KOPT-K1 (cell line): ENCODE data around the gene GAB2.
A peak's percentile ranks its signal among the peaks of the same experiment; 100 is the strongest.

Experiments used
- H3K27ac ChIP-seq: fragments of 200-600 bp; sonication (generic); 2 replicates; pipeline ENCODE4 v1.5.1; 2016; ENCODE audit warnings: antibody characterized with exemption, mild to moderate bottlenecking, low read depth, low read length; ENCODE audit not compliant: poor library complexity, severe bottlenecking
- H3K36me3 ChIP-seq: fragments of 200-600 bp; sonication (generic); 2 replicates; pipeline ENCODE4 v1.5.1; 2017; ENCODE audit warnings: antibody characterized with exemption, mild to moderate bottlenecking, low read length, moderate library complexity; ENCODE audit not compliant: insufficient read depth
- H3K9me3 ChIP-seq: fragments of 200-600 bp; sonication (generic); 2 replicates; pipeline ENCODE4 v1.5.1; 2017; ENCODE audit warnings: antibody characterized with exemption, low read length, mild to moderate bottlenecking; ENCODE audit not compliant: insufficient read depth, poor library complexity, severe bottlenecking

Gene GAB2

GRCh38 chr11:78398715-78399114, 18.9 kb downstream of the GAB2 start:
- Histone ChIP-seq H3K9me3 (no peaks in the 10 kb centered on the region), H3K27ac (peak overlapping the region; percentile 28), H3K36me3 (no peaks in the 10 kb centered on the region)

DNA sequence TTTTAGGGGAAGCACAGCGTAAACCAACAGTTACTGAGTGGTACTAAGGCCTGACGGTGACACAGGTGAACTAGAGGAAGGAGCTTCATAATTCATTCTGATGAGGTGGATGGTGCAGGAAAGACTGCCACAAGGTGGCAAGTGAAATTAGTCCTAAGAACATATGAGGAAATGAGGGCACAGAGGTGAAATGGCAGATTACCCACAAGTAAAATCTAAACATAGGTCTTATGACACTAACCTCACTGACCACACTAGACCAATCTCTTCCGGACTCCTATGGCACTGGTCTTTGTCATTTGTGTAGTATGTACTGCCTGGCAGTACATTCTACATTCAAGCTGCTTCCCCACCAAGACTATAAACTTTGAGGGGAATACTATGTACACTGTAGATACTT, 20.2 kb downstream of the GAB2 start:
- Histone ChIP-seq H3K27ac (peak overlapping the region; percentile 56), H3K9me3 (no peaks in the 10 kb centered on the region), H3K36me3 (no peaks in the 10 kb centered on the region)

DNA sequence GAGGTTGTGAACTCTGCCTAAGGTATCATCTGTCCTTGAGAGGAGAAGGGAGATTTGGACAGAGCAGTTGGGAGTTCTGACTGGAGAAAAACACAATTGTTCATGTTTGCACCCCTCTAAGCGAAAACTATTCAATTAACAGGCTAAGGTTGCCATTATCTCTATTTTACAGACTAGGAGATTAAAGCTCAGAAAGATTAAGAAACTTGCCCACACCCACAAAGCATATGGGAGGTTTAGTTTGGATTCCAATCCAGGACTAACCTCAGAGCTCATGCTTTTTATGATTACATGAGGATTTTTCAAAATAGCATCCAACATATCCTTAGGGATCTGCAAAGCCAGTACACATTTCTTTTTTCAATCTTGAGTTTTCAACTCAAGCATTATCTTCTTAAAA, 22.0 kb downstream of the GAB2 start:
- Histone ChIP-seq H3K27ac (peak overlapping the region; percentile 26), H3K36me3 (peaks cover 3% of the 10 kb centered on the region), H3K9me3 (no peaks in the 10 kb centered on the region)

- Histone ChIP-seq H3K9me3 (no peaks in the 10 kb centered on the region), H3K36me3 (peaks cover 24% of the 10 kb centered on the region), H3K27ac (peak overlapping the region; percentile 51)
Observed at GRCh38 chr11:78392854-78393253, 24.8 kb downstream of the GAB2 start.

DNA sequence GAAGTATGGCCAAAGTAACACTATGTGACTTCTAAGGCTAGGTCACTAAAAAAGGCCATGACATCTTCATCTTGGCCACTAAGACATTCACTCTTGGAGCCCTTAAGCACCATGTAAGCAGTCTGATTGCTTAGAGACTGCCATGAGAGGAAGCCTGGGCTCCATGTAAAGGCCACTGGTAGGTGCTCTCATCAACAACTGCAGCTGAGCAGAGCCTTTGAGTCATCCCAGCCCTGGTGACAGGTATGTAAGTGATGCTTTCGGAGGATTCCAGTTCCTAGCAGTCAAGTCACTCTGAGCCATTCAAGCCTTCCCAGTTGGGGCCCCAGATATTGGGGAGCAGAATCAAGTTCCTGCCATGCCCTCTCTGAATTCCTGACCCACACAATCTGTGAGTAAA, 26.2 kb downstream of the GAB2 start:
- peaks cover 3% of the 10 kb centered on the region for H3K9me3 ChIP-seq
- H3K36me3 ChIP-seq: peaks cover 26% of the 10 kb centered on the region
- H3K27ac ChIP-seq: peak overlapping the region; percentile 51

DNA sequence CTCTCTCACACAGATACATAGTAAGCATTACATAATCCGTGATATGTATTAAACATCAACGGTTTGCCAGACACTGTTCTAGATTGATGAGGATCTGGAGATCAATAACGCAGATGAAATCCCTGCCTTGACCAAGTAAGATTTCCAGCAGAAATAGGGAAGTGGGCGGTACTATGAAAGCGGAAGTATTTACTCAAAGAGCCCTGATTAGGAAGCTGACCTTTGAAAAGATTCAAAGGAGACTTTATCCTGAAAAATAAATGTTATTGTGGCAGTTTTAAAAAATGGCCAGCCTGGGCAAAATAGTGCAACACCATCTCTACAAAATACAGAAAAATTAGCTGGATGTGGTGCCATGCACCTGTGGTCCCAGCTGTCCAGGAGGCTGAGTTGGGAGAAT, 26.8 kb downstream of the GAB2 start:
- H3K36me3 ChIP-seq: peaks cover 32% of the 10 kb centered on the region
- H3K27ac ChIP-seq: no peak overlapping the region
- peaks cover 9% of the 10 kb centered on the region for H3K9me3 ChIP-seq

DNA sequence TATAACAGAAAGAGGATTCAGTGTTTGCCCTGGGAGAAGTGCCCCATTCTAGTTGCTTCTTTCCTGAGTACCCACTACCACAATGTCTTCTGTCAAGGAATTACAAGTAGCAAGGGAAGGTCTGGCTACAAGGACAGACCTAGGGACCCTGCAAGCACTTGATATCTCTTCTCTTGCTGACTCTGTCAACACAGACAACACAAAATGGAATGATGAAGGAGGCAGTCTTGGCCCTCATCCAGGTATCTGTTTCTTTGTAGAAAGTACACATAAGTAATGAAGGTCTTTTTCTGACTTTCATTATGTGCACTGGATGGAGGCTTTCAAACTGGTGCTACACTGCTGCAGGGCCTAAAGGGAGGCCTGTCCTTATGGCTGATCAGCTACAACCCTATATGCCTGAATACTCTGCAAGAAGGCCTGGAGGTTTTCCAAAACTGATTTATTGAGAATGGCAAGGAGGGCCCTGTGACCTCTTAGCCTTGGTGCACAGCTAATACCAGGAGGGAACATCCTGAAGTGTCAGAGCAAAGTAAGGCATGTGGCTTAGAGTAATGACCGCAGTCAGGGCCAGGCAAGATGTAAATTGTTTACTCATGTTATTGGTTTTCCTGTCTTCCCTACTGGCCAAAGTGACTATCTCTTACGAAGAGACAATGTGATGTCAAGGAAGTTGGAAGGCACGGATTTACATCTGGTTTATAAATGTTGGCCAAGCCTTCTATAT, 31.2 kb downstream of the GAB2 start:
- Histone ChIP-seq H3K36me3 (peaks cover 55% of the 10 kb centered on the region), H3K9me3 (peaks cover 33% of the 10 kb centered on the region), H3K27ac (no peak overlapping the region)

- Histone ChIP-seq H3K36me3 (peaks cover 49% of the 10 kb centered on the region), H3K9me3 (peaks cover 33% of the 10 kb centered on the region), H3K27ac (no peak overlapping the region)
Observed at GRCh38 chr11:78385205-78385604, 32.4 kb downstream of the GAB2 start.

- no peak overlapping the region for H3K27ac ChIP-seq
- H3K9me3 ChIP-seq: peaks cover 33% of the 10 kb centered on the region
- peaks cover 44% of the 10 kb centered on the region for H3K36me3 ChIP-seq
Observed at GRCh38 chr11:78384231-78384630, 33.4 kb downstream of the GAB2 start.

- Histone ChIP-seq H3K9me3 (peaks cover 43% of the 10 kb centered on the region), H3K27ac (peak overlapping the region; percentile 63)
Observed at GRCh38 chr11:78381865-78382264, 35.8 kb downstream of the GAB2 start.

DNA sequence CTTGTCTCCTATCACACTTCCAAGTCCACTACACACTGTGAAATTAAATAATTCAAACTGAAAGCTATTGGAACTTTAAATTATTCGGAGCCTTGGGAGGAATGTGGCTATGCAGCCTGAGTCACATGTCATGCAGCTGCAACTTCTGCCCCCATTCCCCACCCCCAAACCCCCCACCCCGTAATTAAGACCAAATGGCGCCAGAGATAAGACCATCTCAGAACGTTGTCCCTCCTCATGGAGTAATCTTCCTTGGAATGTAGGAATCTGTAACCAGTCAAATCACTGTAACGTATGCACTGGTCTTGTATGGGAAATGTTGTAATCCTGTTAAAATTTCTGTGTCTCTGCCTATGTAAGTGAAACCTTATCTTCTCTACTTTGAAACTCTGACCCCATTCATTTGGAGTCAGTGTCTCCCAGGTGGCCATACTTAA, 37.0 kb downstream of the GAB2 start:
- peak overlapping the region; percentile 63 for H3K27ac ChIP-seq

More at GRCh38 chr11:78381865-78382264, 35.8 kb downstream of the GAB2 start:
- peaks cover 36% of the 10 kb centered on the region for H3K36me3 ChIP-seq

GRCh38 chr11:78379039-78379670, 38.5 kb downstream of the GAB2 start:
- peaks cover 21% of the 10 kb centered on the region for H3K9me3 ChIP-seq
- peaks cover 15% of the 10 kb centered on the region for H3K36me3 ChIP-seq
- H3K27ac ChIP-seq: peak overlapping the region; percentile 61

More for the DNA sequence above, 37.0 kb downstream of the GAB2 start:
- peaks cover 30% of the 10 kb centered on the region for H3K36me3 ChIP-seq
- H3K9me3 ChIP-seq: peaks cover 36% of the 10 kb centered on the region

GRCh38 chr11:78377625-78378418, 39.8 kb downstream of the GAB2 start:
- peaks cover 13% of the 10 kb centered on the region for H3K9me3 ChIP-seq
- H3K36me3 ChIP-seq: peaks cover 8% of the 10 kb centered on the region
- peak overlapping the region; percentile 61 for H3K27ac ChIP-seq

DNA sequence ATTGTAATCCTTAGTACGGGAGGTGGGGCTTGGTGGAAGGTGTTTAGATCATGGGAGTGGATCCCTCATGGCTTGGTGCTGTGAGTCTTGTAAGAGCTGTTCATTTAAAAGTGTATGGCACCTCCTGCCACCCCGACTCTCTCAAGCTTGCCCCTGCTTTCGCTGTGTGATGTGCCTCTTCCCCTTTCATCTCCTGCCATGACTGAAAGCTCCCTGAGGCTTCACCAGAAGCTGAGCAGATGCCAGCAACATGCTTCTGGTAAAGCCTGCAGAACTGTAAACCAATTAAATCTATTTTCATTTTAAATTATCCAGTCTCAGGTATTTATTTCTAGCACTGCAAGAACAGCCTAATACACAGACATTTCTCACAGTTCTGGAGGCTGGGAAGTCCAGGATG, 40.8 kb downstream of the GAB2 start:
- H3K36me3 ChIP-seq: peaks cover 8% of the 10 kb centered on the region
- peak overlapping the region; percentile 63 for H3K27ac ChIP-seq
- H3K9me3 ChIP-seq: peaks cover 13% of the 10 kb centered on the region

- peaks cover 8% of the 10 kb centered on the region for H3K36me3 ChIP-seq
- H3K27ac ChIP-seq: peak overlapping the region; percentile 63
- H3K9me3 ChIP-seq: peaks cover 13% of the 10 kb centered on the region
Observed at GRCh38 chr11:78374917-78375316, 42.7 kb downstream of the GAB2 start.
